ENCODE results near the gene EFCAB11.

EFCAB11 gene, protein sequence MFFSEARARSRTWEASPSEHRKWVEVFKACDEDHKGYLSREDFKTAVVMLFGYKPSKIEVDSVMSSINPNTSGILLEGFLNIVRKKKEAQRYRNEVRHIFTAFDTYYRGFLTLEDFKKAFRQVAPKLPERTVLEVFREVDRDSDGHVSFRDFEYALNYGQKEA

DNA sequence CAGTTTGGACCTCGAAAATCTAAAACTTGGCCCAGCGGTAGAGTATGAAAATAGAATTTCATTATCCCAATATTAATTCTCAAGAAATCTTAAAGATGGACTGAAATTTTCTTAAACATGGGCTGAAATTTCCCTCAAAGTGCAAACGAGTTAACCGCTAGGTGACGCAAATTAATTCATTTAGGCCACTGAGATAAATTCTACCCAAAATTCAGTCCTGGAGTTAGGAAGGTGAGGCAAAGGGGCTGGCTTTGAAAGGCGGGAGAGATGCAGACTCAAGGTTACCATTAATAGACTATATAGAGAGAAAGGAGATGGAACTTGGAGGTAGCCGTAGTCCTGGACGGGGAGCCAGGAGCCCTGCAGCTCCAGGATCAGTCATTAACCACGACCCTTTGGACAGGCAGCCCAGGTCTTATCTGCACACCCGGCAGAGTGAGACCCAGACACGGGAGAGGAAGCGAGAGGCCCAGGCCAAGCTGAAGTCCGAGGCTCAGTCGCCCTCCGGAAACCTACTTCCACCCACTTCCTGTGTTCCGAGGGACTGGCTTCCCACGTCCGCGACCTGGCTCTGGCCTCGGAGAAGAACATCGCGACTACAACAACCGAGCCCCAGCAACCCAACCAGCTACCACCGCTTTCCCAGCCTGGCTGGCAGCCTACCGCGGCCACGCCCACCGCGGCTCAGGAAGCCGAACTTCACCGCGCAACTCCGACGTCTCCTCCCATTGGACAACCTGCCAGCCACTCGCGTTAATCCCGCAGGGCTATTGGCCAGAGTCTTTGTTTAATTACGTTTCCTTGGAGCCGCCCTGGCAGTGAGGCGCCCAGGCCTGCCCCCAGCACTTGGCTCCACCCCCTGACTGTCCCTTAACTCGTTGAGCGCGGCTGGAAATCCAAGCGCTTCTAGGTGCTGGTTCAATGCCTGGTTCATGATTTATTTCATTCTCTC lies at the start of gene EFCAB11:
Gene EFCAB11 (minus strand): TSS at position 661 of the 952 bp plus-strand sequence. CDS start 70 bp downstream, at position 591.
- peak; percentile 98 for FAIRE-seq

DNA sequence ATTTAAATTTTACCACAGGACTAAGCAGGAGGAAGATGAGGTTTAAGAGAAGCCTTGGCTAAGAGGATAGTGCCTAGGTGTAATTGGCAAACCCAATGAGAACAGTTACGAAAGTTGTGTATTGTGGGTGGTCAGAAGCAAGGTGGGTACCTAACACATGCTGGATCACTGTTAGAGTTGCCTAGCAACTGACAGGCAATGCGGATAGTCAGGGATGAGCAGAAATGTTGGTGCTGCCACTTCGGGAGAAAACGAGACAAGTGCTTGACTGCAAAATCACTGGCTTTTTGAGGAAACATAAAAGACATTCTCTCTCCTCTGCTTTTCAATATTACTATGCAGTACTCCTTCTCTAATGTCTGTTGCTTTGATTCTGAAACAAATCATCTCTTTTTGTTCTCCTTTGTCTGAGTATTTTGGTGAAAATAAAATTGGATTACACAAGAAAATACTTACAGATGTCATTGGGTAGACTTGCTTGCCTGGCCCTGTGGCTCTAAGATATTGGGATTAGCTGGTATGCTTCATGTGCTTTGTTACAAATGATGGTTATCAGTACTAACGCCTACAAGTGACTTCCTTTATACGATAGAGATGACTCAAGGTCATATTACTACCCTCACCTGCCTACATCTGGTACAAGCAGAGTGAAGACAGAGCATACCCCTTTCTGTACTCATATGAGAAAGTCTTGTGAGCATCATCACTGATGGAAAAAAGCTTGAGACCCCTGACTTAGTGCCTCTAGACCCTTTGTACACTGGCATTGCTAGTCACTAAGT lies 49.2 kb upstream of the EFCAB11 start:
- FAIRE-seq, result no peak

DNA sequence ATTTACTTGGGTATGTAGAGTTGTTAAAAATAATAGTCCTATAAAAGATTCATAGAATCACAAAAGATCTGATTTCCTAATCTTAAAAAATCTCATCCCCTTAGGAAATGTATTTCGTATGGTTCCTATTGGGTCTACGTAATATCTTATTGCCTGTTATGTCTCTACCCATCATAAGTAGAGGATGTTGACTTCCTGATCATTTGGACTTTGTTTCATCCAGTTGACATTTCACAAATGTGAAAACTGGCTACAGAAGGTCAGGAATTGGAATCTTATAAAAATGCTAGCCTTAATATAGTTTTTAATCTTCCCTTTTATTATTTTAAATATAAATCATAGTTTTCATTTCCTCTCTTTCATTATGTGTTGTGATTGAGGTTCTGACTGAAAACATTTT lies 46.4 kb upstream of the EFCAB11 start:
- FAIRE-seq, result no peak

DNA sequence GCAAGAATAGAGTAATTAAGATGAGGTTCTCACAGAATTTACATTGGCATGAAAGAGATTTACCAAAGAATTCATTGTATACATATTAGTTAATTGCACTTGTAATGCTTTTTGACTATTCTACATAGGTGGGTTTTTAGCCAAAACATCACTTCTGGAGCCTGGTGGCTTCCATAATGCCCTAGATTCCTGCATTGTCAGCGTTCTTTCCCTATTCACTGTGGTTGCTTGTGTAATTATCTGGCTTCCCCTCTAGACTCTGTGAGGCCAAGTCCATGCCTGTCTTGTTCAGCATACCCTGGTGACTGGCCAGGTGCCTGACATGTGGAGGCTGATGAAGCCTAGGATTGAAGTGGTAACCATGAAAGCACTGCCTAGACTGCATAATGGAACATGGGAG lies 42.4 kb upstream of the EFCAB11 start:
- no peak for FAIRE-seq

DNA sequence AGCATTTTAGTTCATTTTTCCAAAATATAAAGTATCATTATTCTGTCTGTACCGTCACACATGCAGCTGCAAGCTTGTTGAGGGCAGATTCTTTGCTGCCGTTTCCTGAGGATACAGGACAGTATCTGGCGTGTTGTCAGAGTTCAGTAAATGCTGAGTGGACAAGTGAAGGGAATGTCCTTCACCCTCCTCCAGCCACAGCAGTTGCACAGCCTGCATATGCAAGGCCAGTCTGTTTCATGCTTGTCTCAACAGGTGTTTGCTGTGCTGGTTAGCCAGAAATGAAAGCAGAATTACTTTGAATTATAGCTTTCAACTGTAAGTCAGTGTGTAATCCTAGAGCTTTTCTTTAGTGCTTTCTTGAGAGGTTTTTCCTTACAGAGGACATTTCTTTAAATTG lies 37.7 kb upstream of the EFCAB11 start:
- FAIRE-seq, result no peak

DNA sequence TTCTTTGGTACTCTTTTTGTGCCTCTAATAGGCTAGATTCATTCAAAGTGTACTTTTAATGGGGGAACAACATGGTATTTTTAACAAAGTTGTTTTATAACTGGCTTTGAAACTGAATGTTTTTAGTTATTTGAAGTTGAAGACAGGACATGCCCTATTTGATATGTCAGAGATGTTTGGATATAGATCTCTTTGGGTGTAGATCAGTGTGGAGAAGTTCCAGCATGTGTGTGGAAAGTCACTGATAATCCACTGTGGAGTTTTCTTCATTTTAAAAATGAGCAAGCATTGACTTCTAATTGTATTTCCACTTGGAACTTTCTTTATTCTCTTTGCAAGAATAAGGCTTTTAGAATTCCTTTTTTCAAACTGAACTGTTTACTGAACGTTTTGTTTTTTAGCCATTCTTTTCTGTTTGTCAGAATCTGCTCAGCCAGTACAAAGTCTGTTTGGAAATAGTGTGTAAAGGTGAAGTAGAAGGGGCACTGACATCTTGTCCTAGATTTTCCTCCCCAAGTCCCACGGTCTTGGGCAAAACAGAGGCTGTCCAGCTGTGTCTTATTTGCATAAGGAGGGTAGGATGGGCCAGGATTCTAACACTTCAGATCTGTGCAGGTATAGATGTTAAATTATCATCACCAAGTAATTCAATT lies 36.2 kb upstream of the EFCAB11 start:
- no peak for FAIRE-seq

DNA sequence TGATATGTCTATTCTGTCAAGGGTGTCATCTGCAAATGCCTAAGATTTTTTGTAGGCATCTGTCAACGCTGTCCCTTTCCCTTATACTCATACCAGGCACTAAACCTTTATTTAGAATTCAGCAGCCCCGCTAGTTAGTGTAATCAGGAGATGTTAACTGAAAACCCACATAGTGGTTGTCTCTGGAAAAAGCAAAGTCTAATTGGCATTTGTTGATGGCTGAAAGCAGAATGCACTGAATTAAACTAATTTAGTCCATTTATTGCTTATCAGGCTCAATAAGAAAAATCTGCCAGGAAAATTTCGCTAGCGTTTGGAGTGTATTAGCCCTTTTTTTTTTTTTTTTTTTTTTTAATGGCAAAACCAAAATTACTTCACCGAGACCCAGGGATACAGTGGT lies 35.7 kb upstream of the EFCAB11 start:
- FAIRE-seq, result no peak

DNA sequence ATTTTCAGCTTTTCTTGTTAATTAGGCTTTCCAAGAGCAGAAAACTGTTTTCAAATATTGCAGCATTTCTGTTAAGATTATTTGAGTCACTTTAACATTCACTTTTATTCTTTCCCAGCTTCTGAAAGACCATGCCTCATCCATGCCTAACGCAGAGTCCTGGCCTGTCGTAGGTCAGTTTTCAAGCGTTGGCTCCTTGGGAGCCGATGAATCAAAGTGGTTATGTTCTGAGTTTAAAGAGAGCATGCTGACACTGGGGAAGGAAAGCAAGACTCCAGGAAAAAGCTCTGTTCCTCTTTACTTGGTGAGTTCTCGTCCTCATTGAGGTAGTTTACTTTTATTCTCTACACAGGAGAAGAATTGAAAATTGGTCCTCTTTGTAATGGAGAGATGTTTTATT lies 34.3 kb upstream of the EFCAB11 start:
- FAIRE-seq, result no peak

DNA sequence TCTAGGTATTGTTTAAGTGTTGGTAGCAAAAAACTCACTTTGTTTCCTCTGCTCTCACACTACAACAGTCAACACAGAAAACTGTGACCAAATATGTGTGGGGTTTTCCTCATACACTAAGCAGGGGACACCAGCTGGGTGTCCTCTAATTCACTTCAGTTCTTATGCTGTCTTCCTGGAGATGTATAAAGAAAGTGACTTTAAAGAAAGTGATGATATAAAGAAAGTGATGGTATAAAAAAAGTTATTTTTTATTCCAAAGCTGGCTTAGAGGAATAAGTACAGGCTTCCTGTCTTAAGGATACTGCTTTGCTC lies 32.6 kb upstream of the EFCAB11 start:
- no peak for FAIRE-seq

DNA sequence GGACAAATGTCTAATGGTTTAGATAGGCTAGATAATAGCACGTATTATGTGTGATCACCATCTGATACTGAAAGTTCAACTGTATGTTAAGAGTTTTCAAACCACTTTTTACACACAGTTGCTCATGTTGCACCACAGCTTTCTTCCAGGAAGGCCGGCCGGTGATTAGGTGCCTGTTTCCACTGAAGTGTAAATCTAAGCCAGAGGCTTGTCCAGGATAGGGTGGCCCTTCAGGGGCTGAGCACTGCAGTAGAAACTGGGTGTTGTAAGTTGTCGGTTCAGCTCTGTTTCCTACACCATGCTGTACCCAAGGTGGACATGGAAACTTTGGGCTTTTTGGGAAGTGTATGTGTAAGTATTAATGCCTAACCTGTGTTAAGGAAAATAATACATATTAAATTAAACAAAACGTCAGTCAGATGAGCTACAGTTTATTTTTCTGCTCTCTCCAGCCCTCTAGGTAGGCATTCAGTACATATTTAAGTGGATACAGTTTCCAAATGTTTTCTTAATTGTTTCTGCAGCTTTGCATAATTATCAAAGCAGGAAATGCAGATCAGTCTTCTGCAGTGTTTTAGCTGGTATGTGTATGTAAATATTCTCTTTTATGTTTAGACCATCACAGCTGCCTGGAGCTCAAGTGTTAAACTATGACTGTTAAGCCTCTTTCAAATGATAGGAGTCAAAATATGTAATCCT lies 32.1 kb upstream of the EFCAB11 start:
- FAIRE-seq, result no peak

DNA sequence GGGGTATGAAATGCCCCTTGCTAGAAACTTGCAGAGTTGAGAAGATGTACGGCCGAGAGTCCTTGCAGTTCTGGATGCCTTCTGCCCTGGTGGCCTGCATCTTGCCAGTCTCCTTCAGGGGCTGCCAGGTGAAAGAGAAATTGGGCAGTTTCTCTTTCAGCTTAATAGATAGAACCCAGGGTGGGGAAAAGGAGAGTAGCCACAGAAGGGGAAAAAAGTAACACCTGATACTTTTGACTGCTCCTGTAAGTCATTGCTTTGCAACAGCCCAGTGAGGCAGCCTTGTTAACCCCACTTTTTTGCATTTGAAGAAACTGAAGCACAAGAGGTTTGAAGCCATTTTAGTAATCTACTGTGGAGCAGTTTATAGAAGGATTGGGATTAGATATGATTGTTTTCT lies 28.8 kb upstream of the EFCAB11 start:
- no peak for FAIRE-seq

DNA sequence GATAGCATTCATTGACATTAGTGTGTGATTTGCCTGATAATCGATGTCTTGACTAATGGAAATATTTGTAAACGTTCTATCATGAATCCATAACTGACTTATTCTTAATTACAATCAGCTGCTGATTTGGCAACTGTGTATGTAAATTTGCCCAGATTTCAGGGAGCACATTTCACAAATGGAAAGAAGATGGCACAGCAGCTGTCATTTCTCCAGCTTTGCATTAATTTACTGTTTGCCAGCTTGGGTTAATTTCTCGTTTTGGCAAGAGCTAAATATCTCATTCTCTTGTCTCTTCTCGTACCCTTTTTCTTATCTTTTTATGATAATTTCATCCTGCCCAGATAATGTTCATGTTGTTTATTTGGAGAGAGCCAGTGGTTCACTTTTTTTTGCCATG lies 24.1 kb upstream of the EFCAB11 start:
- FAIRE-seq, result no peak

DNA sequence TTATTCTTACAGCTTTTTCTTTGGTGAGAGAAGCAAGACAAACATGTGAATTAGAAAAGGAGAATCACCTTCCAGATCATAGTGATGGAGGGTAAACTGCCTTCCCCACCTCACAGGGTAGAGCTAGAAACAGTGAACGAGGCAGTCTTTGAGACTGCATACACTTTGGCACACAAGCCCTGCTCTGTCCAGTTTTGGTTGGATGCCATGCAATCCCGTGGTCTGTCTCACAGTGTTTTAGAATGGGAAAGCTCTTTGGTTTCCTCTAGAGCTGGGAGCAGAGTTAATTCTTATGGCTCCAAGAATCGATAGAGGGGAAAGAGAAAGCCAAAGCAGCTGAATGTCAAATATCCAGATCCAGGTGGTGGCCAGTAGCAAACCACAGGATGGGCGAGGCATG lies 23.1 kb upstream of the EFCAB11 start:
- FAIRE-seq, result no peak

DNA sequence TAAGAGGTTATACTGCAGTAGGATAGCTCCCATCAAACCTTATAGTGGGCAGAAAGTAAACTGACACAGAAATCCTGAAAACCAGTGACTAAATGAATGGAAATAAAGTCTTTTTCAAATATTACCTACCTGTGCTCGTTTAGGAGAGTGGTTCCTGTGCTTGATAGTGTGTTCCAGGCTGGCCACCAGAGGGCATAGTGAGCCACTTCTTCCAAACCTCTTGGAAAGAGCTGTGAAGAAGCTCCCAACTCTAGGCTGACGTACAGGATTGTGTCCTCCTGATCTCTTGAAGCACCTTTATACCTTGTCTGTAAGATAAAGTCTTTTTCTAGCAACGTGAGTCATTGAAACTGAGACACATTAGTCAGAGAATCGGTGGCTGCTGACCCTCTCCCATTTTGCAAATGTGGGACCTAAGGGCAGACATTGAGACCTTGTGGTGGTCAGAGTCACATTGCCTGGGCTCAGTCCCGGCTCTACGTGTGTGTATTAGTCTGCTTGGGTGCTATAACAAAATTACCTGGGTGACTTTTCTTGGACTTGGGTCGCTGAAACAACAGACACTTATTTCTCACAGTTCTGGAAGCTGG lies 18.8 kb upstream of the EFCAB11 start:
- FAIRE-seq, result peak; percentile 57

DNA sequence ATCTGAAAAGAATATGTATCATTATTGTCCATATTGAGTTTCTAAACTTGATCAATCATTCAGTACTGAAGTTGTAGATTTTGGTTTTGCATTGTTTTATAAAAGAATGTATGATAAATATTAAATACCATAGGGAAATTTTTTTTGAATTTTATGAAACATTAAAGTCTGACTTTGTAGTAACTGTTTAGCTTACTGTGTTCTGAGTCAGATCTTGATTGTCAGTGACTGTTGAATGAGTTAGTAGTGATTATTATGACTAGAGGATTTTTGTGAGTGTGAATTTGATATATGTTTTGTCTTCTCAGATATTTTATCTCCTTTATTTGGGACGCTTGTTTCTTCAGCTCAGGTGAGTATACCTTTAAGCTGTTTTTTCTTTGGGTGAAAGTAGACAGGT lies 11.3 kb upstream of the EFCAB11 start:
- no peak for FAIRE-seq

DNA sequence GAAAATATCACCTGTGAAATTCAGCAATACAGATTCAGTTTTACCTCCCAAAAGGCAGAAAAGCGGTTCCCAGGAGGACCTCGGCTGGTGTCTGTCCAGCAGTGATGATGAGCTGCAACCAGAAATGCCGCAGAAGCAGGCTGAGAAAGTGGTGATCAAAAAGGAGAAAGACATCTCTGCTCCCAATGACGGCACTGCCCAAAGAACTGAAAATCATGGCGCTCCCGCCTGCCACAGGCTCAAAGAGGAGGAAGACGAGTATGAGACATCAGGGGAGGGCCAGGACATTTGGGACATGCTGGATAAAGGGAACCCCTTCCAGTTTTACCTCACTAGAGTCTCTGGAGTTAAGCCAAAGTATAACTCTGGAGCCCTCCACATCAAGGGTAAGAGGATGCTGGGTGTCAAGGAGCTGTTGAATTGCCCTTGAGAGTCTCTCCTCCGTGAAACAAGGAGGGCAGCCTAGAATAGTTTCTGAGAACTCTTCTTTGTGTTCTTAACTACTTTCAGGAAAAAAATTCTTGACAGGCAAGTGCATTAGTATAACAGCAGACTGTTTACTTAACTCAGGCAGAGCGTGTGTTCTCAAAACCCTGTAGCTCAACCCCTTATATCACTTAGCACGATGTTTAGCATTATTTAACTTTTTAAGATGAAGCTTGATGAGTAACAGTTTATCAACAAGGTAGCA lies 8.9 kb upstream of the EFCAB11 start:
- FAIRE-seq, result no peak

DNA sequence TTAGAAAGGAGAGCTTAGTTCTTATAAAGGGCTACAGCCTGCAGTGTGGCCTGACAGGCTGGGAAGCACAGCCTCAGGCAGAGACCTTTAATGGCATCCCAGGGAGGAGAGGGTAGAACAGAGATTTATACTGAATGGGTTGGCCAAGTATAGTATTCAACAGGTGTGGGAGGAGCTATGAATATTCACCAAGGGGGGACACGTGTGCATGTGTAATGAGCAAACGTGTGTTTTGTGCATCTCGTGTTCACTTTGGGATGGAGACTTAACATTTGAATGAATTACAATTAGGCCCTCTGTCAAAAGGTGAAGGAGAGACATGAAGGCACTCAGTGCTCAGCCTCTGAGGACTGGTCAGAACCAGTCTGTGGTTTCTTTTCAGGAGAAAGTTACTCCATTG lies 6.4 kb upstream of the EFCAB11 start:
- no peak for FAIRE-seq

DNA sequence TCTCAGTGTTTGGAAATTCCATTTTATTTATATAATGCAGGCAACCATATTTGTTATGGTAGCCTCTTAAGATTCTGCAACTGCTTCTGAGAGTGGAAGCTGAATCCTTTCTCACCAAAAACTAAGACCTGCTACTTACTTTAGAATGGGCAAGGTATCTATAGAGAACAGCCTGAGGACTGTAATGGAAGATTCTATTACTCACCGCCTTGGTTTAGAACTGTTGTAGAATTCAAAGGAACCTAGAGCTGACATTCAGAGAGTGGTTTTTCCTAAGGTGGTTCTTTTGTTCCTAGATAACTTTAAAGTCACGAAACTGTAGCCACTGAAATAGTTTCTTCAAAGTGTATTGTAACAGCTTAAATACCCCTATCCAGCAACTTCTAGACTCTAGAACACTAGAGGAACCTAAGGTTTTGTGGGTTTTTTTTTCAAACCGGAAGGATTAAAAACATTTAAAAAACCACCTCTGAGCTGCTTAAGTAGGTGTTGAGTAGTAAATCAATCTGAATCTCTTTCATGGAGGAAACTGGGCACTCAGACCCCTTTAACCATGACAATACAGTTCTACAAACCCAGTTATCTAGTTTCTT lies 5.4 kb upstream of the EFCAB11 start:
- no peak for FAIRE-seq

DNA sequence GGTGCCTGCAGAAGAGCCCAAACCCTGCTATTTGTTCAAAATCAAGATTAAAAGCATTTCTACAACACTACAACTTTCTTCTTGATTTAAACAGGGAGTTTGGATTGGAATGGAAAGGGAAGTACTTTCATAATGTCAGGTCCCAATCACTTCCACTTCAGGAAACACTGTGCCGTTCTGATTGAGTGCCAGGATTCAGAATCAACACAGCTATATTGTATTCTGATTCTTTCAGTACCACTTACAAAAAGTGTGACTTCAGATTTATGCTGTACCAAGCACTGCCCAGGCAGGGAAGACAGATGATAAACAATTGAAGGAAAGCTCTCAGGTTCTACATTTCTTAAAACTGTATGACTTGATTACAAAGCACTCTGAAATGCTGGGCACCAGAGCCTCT lies 4.4 kb upstream of the EFCAB11 start:
- no peak for FAIRE-seq

DNA sequence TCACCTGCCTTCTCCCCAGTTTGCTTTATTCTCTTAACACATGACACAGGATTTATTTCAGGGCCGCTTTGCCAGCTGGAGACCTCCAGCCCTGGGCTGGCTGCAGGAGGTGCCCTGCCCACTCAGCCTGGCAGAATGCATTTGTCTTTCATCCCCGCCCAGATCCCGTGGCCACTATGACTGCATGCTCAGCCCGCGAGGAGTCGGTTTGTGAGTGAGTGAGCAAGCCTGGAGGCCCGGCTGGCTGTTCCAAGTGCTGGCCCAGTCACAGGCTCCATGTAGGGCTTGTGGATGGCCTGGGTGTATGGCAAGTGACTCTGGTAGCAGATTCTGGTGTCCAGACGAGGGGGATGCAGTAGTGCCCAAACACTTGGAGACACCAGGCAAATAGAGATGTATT lies 3.3 kb upstream of the EFCAB11 start:
- FAIRE-seq, result no peak

DNA sequence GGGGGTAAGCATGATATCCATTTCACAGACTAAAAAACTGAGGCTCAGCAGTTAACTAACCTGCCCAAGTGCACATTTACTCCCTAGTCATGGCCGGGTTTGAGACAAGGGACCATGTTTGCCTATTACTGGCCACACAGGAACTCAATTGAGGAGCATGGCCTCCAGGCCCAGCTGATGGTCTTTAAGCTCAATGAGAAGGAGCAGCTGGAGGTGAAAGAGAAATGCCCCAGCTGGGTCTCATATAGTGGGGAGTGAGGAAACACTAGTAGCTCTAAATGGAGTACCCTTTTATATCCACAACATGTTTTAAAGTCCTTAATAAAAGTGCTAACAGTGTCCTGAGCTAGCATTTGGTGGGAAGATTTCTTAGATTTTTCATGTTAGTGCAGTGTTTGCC lies 2.8 kb upstream of the EFCAB11 start:
- no peak for FAIRE-seq
